ENCODE data around the gene RTN4R.
"Not testable (repeated sequence)": the region's sequence is repeated elsewhere in the genome, so short reads cannot be mapped to it uniquely, and the experiment has no call there.

The RTN4R gene

GRCh38 chr22:20267441-20268278 is 458 bp downstream of the RTN4R start:
- H3K4me3 ChIP-seq (ENCODE audit: low read length): peak overlapping the region; percentile 40
- TF ChIP-seq CTCF (conservative IDR thresholded peaks at IDR 0.05; ENCODE audit: low read depth, low read length): no peak
- DNase-seq (ENCODE audit: low read depth): no peak

GRCh38 chr22:20266667-20267440 is 1.3 kb downstream of the RTN4R start:
- DNase-seq (ENCODE audit: low read depth): not testable (repeated sequence)
- H3K4me3 ChIP-seq (ENCODE audit: low read length): peak overlapping the region; percentile 40

- H3K4me3 ChIP-seq (ENCODE audit: low read length); DNase-seq (ENCODE audit: low read depth): not testable (repeated sequence)
Observed at GRCh38 chr22:20265772-20266666, 2.1 kb downstream of the RTN4R start.

- DNase-seq (ENCODE audit: low read depth): no peak
- no peak overlapping the region for H3K4me3 ChIP-seq (ENCODE audit: low read length)
- TF ChIP-seq CTCF (conservative IDR thresholded peaks at IDR 0.05; ENCODE audit: low read depth, low read length): no peak
Observed at GRCh38 chr22:20264614-20265452, 3.3 kb downstream of the RTN4R start.

GRCh38 chr22:20263404-20264281 is 4.5 kb downstream of the RTN4R start:
- not testable (repeated sequence) for DNase-seq (ENCODE audit: low read depth); H3K4me3 ChIP-seq (ENCODE audit: low read length)

- no peak for TF ChIP-seq CTCF (conservative IDR thresholded peaks at IDR 0.05; ENCODE audit: low read depth, low read length)
- H3K4me3 ChIP-seq (ENCODE audit: low read length): no peak overlapping the region
- DNase-seq (ENCODE audit: low read depth): no peak
Observed at GRCh38 chr22:20262582-20263147, 5.5 kb downstream of the RTN4R start.

- no peak for TF ChIP-seq CTCF (conservative IDR thresholded peaks at IDR 0.05; ENCODE audit: low read depth, low read length)
- DNase-seq (ENCODE audit: low read depth): no peak
- no peak overlapping the region for H3K4me3 ChIP-seq (ENCODE audit: low read length)
Observed at GRCh38 chr22:20261848-20262581, 6.1 kb downstream of the RTN4R start.
